ENCODE measurements around the gene CPXM2. TPM values are rescaled to one million over a fixed set of nuclear protein-coding genes. Genes with fewer than 3 reads are reported as not detected.

CPXM2 gene
- total RNA-seq, 1 experiment from 2014 or later: not detected

DNA sequence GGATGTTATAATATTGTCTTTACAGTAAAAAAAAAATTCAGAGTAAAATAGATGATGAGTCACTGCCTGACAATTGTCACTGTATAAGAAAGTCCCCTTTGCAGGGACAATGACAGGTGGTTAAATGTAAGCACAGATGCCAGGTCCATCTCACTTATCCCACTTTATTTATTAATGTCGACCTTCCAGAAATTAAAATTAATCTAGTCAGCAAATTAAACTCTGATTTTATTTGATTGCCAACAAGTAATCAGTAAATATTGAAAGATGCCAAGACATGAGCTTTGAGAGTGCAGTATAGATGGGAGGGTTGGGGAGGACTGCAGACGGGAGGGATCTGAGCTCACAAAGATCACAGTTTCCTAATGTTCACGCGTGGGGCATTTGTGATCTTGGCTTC, 50.9 kb downstream of the CPXM2 start:
- no peak for DNase-seq
- Mint-ChIP-seq H3K27me3 (ENCODE audit: insufficient read depth, unreplicated experiment) (peaks cover 24% of the 10 kb centered on the region), H3K9me3 (ENCODE audit: unreplicated experiment) (no peaks in the 10 kb centered on the region), H3K36me3 (ENCODE audit: insufficient read depth, unreplicated experiment) (no peaks in the 10 kb centered on the region), H3K4me1 (ENCODE audit: low read depth, unreplicated experiment) (no peaks in the 10 kb centered on the region), H3K4me3 (ENCODE audit: unreplicated experiment) (no peak overlapping the region), H3K27ac (ENCODE audit: unreplicated experiment) (no peak overlapping the region)
- intact Hi-C loops (cut with micrococcal nuclease; ENCODE audit: unreplicated experiment): loop anchor here (10.0 kb wide), 1 partner anchor 124 kb away; no protein-coding TSS in a partner anchor
- CTCF ChIA-PET: interaction anchor here (0.6 kb wide), 1 partner anchor 24 kb away, joined by 4 read pairs; no protein-coding TSS in a partner anchor
- Histone ChIP-seq H3K36me3 (ENCODE audit: control insufficient read depth, insufficient read depth, low read length) (no peaks in the 10 kb centered on the region), H3K9me3 (no peaks in the 10 kb centered on the region), H3K4me3 (ENCODE audit: low read depth, low read length) (no peak overlapping the region), H3K27me3 (replicated peaks; ENCODE audit: control insufficient read depth, insufficient read depth, low read length) (no peaks in the 10 kb centered on the region), H3K4me1 (no peaks in the 10 kb centered on the region)
- no peak for TF ChIP-seq CTCF (IDR thresholded peaks at IDR 0.05; ENCODE audit: insufficient read depth in 1 of 2, low read depth in 1 of 2, low read length in 1 of 2, severe bottlenecking in 1 of 2, unreplicated experiment in 1 of 2)
- no TSS peak for BruUV-seq (replicated peaks)
- POLR2A ChIA-PET: no interaction called here

- intact Hi-C loops (cut with micrococcal nuclease; ENCODE audit: unreplicated experiment): no loop called here
- no TSS peak for BruUV-seq (replicated peaks)
- Mint-ChIP-seq H3K4me1 (ENCODE audit: low read depth, unreplicated experiment) (no peaks in the 10 kb centered on the region), H3K4me3 (ENCODE audit: unreplicated experiment) (no peak overlapping the region), H3K27ac (ENCODE audit: unreplicated experiment) (no peak overlapping the region), H3K36me3 (ENCODE audit: insufficient read depth, unreplicated experiment) (no peaks in the 10 kb centered on the region), H3K27me3 (ENCODE audit: insufficient read depth, unreplicated experiment) (peaks cover 23% of the 10 kb centered on the region), H3K9me3 (ENCODE audit: unreplicated experiment) (no peaks in the 10 kb centered on the region)
- DNase-seq: no peak
- no peak overlapping the region for H3K4me3 ChIP-seq (ENCODE audit: low read depth, low read length)
- no peaks in the 10 kb centered on the region for H3K36me3 ChIP-seq (ENCODE audit: control insufficient read depth, insufficient read depth, low read length)
- ChIA-PET POLR2A (no interaction called here), CTCF (no interaction called here)
- no peaks in the 10 kb centered on the region for H3K9me3 ChIP-seq
- no peak for TF ChIP-seq CTCF (IDR thresholded peaks at IDR 0.05; ENCODE audit: insufficient read depth in 1 of 2, low read depth in 1 of 2, low read length in 1 of 2, severe bottlenecking in 1 of 2, unreplicated experiment in 1 of 2)
- no peaks in the 10 kb centered on the region for H3K4me1 ChIP-seq
- no peaks in the 10 kb centered on the region for H3K27me3 ChIP-seq (replicated peaks; ENCODE audit: control insufficient read depth, insufficient read depth, low read length)
Measured at GRCh38 chr10:123838596-123839310, 52.9 kb downstream of the CPXM2 start.

GRCh38 chr10:123837756-123838155, 53.9 kb downstream of the CPXM2 start:
- H3K4me3 Mint-ChIP-seq (ENCODE audit: unreplicated experiment): no peak overlapping the region
- H3K36me3 Mint-ChIP-seq (ENCODE audit: insufficient read depth, unreplicated experiment): no peaks in the 10 kb centered on the region
- DNase-seq: no peak
- BruUV-seq (replicated peaks): no TSS peak
- peaks cover 23% of the 10 kb centered on the region for H3K27me3 Mint-ChIP-seq (ENCODE audit: insufficient read depth, unreplicated experiment)
- no peak for TF ChIP-seq CTCF (IDR thresholded peaks at IDR 0.05; ENCODE audit: insufficient read depth in 1 of 2, low read depth in 1 of 2, low read length in 1 of 2, severe bottlenecking in 1 of 2, unreplicated experiment in 1 of 2)
- ChIA-PET POLR2A (no interaction called here), CTCF (no interaction called here)
- H3K36me3 ChIP-seq (ENCODE audit: control insufficient read depth, insufficient read depth, low read length): no peaks in the 10 kb centered on the region
- no peaks in the 10 kb centered on the region for H3K4me1 ChIP-seq
- no peak overlapping the region for H3K27ac Mint-ChIP-seq (ENCODE audit: unreplicated experiment)
- intact Hi-C loops (cut with micrococcal nuclease; ENCODE audit: unreplicated experiment): no loop called here
- no peaks in the 10 kb centered on the region for H3K9me3 Mint-ChIP-seq (ENCODE audit: unreplicated experiment)
- no peak overlapping the region for H3K4me3 ChIP-seq (ENCODE audit: low read depth, low read length)
- no peaks in the 10 kb centered on the region for H3K27me3 ChIP-seq (replicated peaks; ENCODE audit: control insufficient read depth, insufficient read depth, low read length)
- no peaks in the 10 kb centered on the region for H3K9me3 ChIP-seq
- no peaks in the 10 kb centered on the region for H3K4me1 Mint-ChIP-seq (ENCODE audit: low read depth, unreplicated experiment)

Data from Caco-2 (cell line).